Measurements from ENCODE around the gene MAML3. TPM values are rescaled to one million over a fixed set of nuclear protein-coding genes. Genes with fewer than 3 reads are reported as not detected.

The MAML3 gene
- total and polyA plus RNA-seq, 8 donors, result 1.7 to 20.3 (median 8.4) TPM

DNA sequence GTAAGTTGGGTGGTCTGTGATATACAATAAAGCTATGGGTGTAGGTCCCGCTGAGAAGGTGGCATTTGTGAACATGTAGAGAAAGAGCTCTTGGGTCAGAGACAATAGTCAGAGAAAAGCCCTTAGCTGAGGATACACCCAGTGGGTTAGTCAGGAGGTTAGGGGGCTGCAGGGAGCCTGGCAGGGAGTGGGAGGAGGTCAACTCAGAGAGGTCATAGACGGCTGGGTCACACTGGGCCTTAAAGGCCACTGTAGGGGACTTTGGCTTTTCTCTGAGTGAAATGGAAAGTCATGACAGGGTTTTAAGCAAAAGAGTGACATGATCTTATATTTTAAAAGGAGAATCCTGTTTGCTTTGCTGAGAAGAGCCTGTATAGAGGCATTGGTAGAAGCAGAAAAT lies 471.7 kb downstream of the MAML3 start:
- H3K36me3 ChIP-seq, result peaks cover 0 to 50% (median 38%) of the 10 kb centered on the region in 4 donors
- no peak for DNase-seq
- TF ChIP-seq EP300 (IDR thresholded peaks at IDR 0.05), result no peak
- TF ChIP-seq, protein P1, sequence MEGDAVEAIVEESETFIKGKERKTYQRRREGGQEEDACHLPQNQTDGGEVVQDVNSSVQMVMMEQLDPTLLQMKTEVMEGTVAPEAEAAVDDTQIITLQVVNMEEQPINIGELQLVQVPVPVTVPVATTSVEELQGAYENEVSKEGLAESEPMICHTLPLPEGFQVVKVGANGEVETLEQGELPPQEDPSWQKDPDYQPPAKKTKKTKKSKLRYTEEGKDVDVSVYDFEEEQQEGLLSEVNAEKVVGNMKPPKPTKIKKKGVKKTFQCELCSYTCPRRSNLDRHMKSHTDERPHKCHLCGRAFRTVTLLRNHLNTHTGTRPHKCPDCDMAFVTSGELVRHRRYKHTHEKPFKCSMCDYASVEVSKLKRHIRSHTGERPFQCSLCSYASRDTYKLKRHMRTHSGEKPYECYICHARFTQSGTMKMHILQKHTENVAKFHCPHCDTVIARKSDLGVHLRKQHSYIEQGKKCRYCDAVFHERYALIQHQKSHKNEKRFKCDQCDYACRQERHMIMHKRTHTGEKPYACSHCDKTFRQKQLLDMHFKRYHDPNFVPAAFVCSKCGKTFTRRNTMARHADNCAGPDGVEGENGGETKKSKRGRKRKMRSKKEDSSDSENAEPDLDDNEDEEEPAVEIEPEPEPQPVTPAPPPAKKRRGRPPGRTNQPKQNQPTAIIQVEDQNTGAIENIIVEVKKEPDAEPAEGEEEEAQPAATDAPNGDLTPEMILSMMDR (IDR thresholded peaks at IDR 0.05), result no peak
- TF ChIP-seq POLR2AphosphoS5 (IDR thresholded peaks at IDR 0.05), result no peak
- TF ChIP-seq POLR2A (IDR thresholded peaks at IDR 0.05), result no peak
- WGBS, 5 donors, result 74 to 89% (median 84%) methylated on average over 2 of the region's 2 CpGs
- H3K4me3 ChIP-seq, result no peak overlapping the region
- H3K27me3 ChIP-seq, result no peaks in the 10 kb centered on the region
- no peak overlapping the region for H3K27ac ChIP-seq
- H3K9me3 ChIP-seq, result no peaks in the 10 kb centered on the region
- peaks cover 7 to 32% (median 19%) of the 10 kb centered on the region in 4 donors for H3K4me1 ChIP-seq
- intact Hi-C loops (cut with DNase I; ENCODE audit: low total_unique reads), result no loop called here

DNA sequence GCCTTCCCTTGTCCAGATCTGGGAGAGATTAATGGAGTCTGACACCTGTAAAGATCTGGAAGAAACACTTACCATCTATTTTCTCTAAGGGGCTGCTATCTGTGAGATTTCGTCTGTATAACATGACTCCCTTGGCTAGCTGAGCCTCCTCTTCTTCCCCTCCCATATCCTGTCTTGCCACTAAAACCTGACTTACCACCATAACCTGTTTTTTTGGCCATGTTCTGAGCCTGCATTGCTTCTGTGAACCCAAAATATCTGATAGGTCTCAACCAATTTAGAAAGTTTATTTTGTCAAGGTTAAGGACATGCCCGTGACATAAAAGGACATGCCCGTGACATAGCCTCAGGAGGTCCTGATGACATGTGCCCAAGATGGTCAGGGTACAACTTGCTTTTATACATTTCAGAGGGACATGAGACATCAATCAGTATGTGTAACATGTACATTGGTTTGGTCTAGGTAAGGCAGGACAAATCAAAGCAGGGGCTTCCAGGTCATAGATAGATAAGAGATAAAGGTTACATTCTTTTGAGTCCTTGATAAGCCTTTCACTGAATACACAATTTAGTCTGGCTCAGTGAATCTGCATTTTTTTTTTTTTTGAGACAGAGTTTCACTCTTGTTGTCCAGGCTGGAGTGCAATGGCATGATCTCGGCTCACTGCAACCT lies 476.9 kb downstream of the MAML3 start:
- Histone ChIP-seq H3K27me3 (no peaks in the 10 kb centered on the region), H3K36me3 (peaks cover 0 to 48% (median 36%) of the 10 kb centered on the region in 4 donors), H3K4me3 (no peak overlapping the region), H3K27ac (no peak overlapping the region), H3K4me1 (peaks cover 0 to 16% (median 5%) of the 10 kb centered on the region in 4 donors), H3K9me3 (no peaks in the 10 kb centered on the region)
- intact Hi-C loops (cut with DNase I; ENCODE audit: low total_unique reads), result no loop called here
- 74 to 91% (median 80%) methylated on average over 4 of the region's 4 CpGs for WGBS, 5 donors
- DNase-seq, result no peak
- TF ChIP-seq POLR2A (IDR thresholded peaks at IDR 0.05) (no peak), EP300 (IDR thresholded peaks at IDR 0.05) (no peak), POLR2AphosphoS5 (IDR thresholded peaks at IDR 0.05) (no peak)
- TF ChIP-seq, protein P1 (IDR thresholded peaks at IDR 0.05), result no peak

DNA sequence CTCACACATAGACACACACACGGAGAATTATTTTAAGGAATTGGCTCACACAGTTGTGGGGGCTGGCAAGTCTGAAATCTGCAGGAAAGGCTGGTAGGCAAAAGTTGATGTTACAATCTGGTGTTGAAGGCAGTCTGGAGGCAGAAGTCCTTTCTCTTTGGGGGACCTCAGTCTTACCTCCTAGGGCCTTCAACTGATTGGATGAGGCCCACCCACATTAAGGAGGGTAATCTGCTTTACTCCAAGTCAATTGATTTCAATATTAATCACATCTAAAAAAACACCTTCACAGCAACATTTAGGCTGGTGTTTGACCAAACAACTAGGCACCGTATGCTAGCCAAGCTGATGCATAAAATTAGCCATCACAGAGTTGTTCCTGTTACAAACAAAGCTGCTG lies 477.6 kb downstream of the MAML3 start:
- Histone ChIP-seq H3K4me3 (no peak overlapping the region), H3K9me3 (no peaks in the 10 kb centered on the region), H3K36me3 (peaks cover 0 to 55% (median 42%) of the 10 kb centered on the region in 4 donors), H3K27me3 (no peaks in the 10 kb centered on the region), H3K27ac (no peak overlapping the region), H3K4me1 (peaks cover 0 to 10% (median 5%) of the 10 kb centered on the region in 4 donors)
- WGBS, 5 donors, result 81 to 94% (median 84%) methylated on average over 2 of the region's 2 CpGs
- intact Hi-C loops (cut with DNase I; ENCODE audit: low total_unique reads), result no loop called here
- TF ChIP-seq POLR2AphosphoS5 (IDR thresholded peaks at IDR 0.05) (no peak), POLR2A (IDR thresholded peaks at IDR 0.05) (no peak), EP300 (IDR thresholded peaks at IDR 0.05) (no peak)
- TF ChIP-seq, protein P1 (IDR thresholded peaks at IDR 0.05), result no peak
- no peak for DNase-seq

DNA sequence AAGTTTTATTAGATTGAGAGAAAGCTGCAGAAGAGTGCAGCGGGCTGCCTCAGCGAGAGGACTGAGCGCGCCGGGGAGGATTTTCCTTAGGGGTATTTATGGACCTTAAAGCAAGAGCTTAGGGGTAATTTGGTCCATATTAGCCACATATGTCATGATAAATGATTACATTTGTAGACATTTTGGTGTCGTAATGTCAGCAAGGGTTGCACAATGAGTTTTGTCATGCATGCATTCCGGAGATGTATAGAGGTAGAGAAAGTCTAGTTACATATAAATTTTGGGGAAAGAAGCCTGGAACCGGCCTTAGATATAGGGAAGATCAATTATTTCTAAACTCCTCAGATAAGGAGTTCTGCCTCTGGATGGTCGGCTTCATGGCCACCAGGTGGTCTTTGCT lies 478.3 kb downstream of the MAML3 start:
- Histone ChIP-seq H3K4me3 (no peak overlapping the region), H3K9me3 (no peaks in the 10 kb centered on the region), H3K27me3 (no peaks in the 10 kb centered on the region), H3K4me1 (peaks cover 0 to 10% (median 5%) of the 10 kb centered on the region in 4 donors), H3K36me3 (peaks cover 0 to 54% (median 40%) of the 10 kb centered on the region in 4 donors), H3K27ac (no peak overlapping the region)
- intact Hi-C loops (cut with DNase I; ENCODE audit: low total_unique reads), result no loop called here
- DNase-seq, result no peak
- TF ChIP-seq POLR2AphosphoS5 (IDR thresholded peaks at IDR 0.05), result no peak
- TF ChIP-seq EP300 (IDR thresholded peaks at IDR 0.05), result no peak
- TF ChIP-seq POLR2A (IDR thresholded peaks at IDR 0.05), result no peak
- TF ChIP-seq, protein P1 (IDR thresholded peaks at IDR 0.05), result no peak
- WGBS, 5 donors, result 89 to 96% (median 94%) methylated on average over 9 of the region's 9 CpGs
